GM21381 (cell line): ENCODE results near the gene LYPD5.
A peak's percentile ranks its signal among the peaks of the same experiment; 100 is the strongest.
"Not testable (repeated sequence)": the region's sequence is repeated elsewhere in the genome, so short reads cannot be mapped to it uniquely, and the experiment has no call there.

Experiments used
- ATAC-seq: cut with Tn5 transposase; IDR thresholded peaks from one replicate; pipeline ENCODE4 v1.9.1; 2021; ENCODE audit warnings: mild to moderate bottlenecking, moderate library complexity; ENCODE audit not compliant: unreplicated experiment

The LYPD5 gene

GRCh38 chr19:43779147-43779819, 23.0 kb downstream of the LYPD5 start:
- no peak for ATAC-seq

- no peak for ATAC-seq
Measured at GRCh38 chr19:43778651-43779050, 23.6 kb downstream of the LYPD5 start.

- ATAC-seq = no peak
Measured at GRCh38 chr19:43777163-43777695, 25.0 kb downstream of the LYPD5 start.

GRCh38 chr19:43776286-43776685, 26.0 kb downstream of the LYPD5 start:
- no peak for ATAC-seq

GRCh38 chr19:43775299-43775890, 26.9 kb downstream of the LYPD5 start:
- ATAC-seq = no peak

- not testable (repeated sequence) for ATAC-seq
Measured at GRCh38 chr19:43774940-43775258, 27.3 kb downstream of the LYPD5 start.

GRCh38 chr19:43774103-43774939, 27.9 kb downstream of the LYPD5 start:
- no peak for ATAC-seq

GRCh38 chr19:43773725-43774102, 28.5 kb downstream of the LYPD5 start:
- no peak for ATAC-seq

GRCh38 chr19:43769256-43769655, 33.0 kb downstream of the LYPD5 start:
- no peak for ATAC-seq

GRCh38 chr19:43768273-43769050, 33.8 kb downstream of the LYPD5 start:
- ATAC-seq = no peak

GRCh38 chr19:43767818-43768217, 34.4 kb downstream of the LYPD5 start:
- no peak for ATAC-seq

- no peak for ATAC-seq
Measured at GRCh38 chr19:43767316-43767715, 34.9 kb downstream of the LYPD5 start.

- no peak for ATAC-seq
Measured at GRCh38 chr19:43766755-43767043, 35.5 kb downstream of the LYPD5 start.

GRCh38 chr19:43765109-43765876, 37.0 kb downstream of the LYPD5 start:
- peak; percentile 64 for ATAC-seq

- not testable (repeated sequence) for ATAC-seq
Measured at GRCh38 chr19:43764684-43765083, 37.6 kb downstream of the LYPD5 start.

- no peak for ATAC-seq
Measured at GRCh38 chr19:43763473-43763939, 38.7 kb downstream of the LYPD5 start.

- ATAC-seq = no peak
Measured at GRCh38 chr19:43762814-43763213, 39.4 kb downstream of the LYPD5 start.

- no peak for ATAC-seq
Measured at GRCh38 chr19:43760941-43761340, 41.3 kb downstream of the LYPD5 start.

- no peak for ATAC-seq
Measured at GRCh38 chr19:43759515-43759914, 42.7 kb downstream of the LYPD5 start.

- ATAC-seq = peak; percentile 28
Measured at GRCh38 chr19:43755256-43755801, 46.9 kb downstream of the LYPD5 start.
